H1 (cell line): ENCODE results near the gene RPTOR. TPM values are rescaled to one million over a fixed set of nuclear protein-coding genes. Genes with fewer than 3 reads are reported as not detected.

ENCODE experiments used
- CBX5 ChIP-seq: fragments of 300-800, 300-1000 bp; sonication (generic); IDR thresholded peaks from 2 replicates; pipeline ENCODE4 v1.7.1; 2016; ENCODE audit warnings: antibody characterized with exemption, low read length, low read depth
- CEBPB ChIP-seq: IDR thresholded peaks from 2 replicates; pipeline ENCODE4 v1.6.1; 2012; ENCODE audit warnings: low read depth, low read length
- CHD1 ChIP-seq: IDR thresholded peaks from 2 replicates; pipeline ENCODE4 v1.6.1; 2012; ENCODE audit warnings: low read depth, low read length, improper control_type of control experiment
- CTBP2 ChIP-seq: IDR thresholded peaks from 2 replicates; pipeline ENCODE4 v1.7.0; 2011; ENCODE audit warnings: borderline replicate concordance, mild to moderate bottlenecking, moderate library complexity, mixed read lengths, low read length; ENCODE audit not compliant: insufficient read depth, insufficient read length
- POLR2A ChIP-seq, 2 experiments: IDR thresholded peaks; 1 replicate in 1 of 2; 2 replicates in 1 of 2; pipeline ENCODE4 v1.6.1; 2011; ENCODE audit warnings: low read depth in 2 of 2, low read length in 2 of 2, mild to moderate bottlenecking in 2 of 2; ENCODE audit errors: control extremely low read depth in 1 of 2
- POU5F1 ChIP-seq: IDR thresholded peaks from 2 replicates; pipeline ENCODE4 v1.6.1; 2011; ENCODE audit warnings: low read depth, mild to moderate bottlenecking, low read length, moderate library complexity
- SAP30 ChIP-seq: fragments of 300-600 bp; sonication (generic); IDR thresholded peaks from 2 replicates; pipeline ENCODE4 v1.7.1; 2012; ENCODE audit warnings: low read length, moderate library complexity, mild to moderate bottlenecking, inconsistent platforms; ENCODE audit not compliant: insufficient read depth, insufficient replicate concordance
- SUZ12 ChIP-seq: fragments of 200-600 bp; sonication (generic); IDR thresholded peaks from 2 replicates; pipeline ENCODE4 v1.6.1; 2012; ENCODE audit warnings: mild to moderate bottlenecking, inconsistent platforms, low read length, moderate library complexity, mixed read lengths
- polyA plus RNA-seq, 7 experiments: library from polyadenylated mRNA; depleted of rRNA in 3 of 7; stranded (reverse) in 5 of 7; unstranded in 2 of 7; fragments of >200 nt in 5 of 7; fragments of 200-250 nt in 2 of 7; gene quantifications; 1 replicate in 5 of 7; 2 replicates in 1 of 7; 4 replicates in 1 of 7; pipeline versions ENCODE4 v1.2.1 to v1.2.3, GENCODE V29; 2011 to 2013; ENCODE audit warnings: missing spikeins in 2 of 7, mixed read lengths in 2 of 7
- total RNA-seq: library from RNA; stranded (reverse); fragmentation: NEBNext Ultra II Directional; extraction: Animal tissue kit (Norgen Biotek cat#: 25700); gene quantifications from 2 replicates; pipeline ENCODE4 v1.2.1, GENCODE V29; 2021
- TF ChIP-seq, protein P1 (sequence below): IDR thresholded peaks from 2 replicates; pipeline ENCODE4 v1.6.1; 2011; ENCODE audit warnings: low read length, improper control_type of control experiment
- TF ChIP-seq, protein P2 (sequence below), 3 experiments: IDR thresholded peaks; 1 replicate in 2 of 3; 2 replicates in 1 of 3; pipeline versions ENCODE4 v1.5.1 to v1.6.1; 2011; ENCODE audit warnings: low read length in 3 of 3, mild to moderate bottlenecking in 3 of 3, inconsistent platforms in 2 of 3, low read depth in 1 of 3, moderate library complexity in 1 of 3; ENCODE audit not compliant: insufficient read depth in 1 of 3; ENCODE audit errors: control extremely low read depth in 1 of 3
- TF ChIP-seq, protein P3 (sequence below): IDR thresholded peaks from 2 replicates; pipeline ENCODE4 v1.6.1; 2011; ENCODE audit warnings: low read depth, mild to moderate bottlenecking, low read length; ENCODE audit not compliant: insufficient read depth

RPTOR gene
- total and polyA plus RNA-seq, 2 of the 8 experiments (the other 6 are each of a cell fraction or from before 2014, with no cell fraction given) = 6.9 to 28.7 TPM

DNA sequence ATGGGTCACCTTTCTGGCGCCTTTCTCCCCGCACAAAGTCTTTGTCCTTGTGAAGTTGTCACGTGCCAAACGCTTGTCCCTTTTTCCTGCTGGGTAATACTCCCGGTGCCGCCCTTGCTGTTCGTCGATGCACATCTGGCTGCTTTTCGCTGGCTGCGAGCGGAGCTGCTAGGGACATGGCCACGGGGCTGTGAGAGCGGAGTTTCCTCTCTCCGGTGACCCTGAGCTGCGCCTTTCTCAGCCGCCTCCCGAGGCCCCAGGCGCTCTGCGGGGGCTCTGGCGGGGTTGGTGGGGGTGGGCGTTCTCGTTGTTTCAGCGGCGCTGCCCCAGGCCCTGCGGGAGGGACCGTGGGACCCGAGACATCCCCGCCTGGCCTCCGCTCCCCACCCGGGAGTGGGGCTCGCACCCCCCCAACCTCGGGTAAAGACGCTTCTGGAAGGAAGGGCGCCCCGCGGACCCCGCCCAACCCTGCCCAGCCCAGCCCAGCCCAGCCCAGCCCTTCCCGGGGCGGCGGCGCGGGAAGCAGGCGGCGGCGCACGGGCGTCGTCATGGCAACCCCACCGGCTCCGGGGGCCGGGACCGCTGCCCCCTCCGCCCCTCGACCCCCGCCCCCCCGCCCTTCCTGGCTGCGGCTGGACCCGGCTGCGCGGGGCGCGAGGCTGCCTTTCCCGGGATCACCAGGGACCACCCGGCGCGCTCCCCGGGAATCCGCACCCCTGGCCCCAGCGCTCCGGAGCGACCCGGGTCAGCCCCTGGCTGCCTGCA lies 459.3 kb downstream of the RPTOR start (continued):
- TF ChIP-seq, protein P1, sequence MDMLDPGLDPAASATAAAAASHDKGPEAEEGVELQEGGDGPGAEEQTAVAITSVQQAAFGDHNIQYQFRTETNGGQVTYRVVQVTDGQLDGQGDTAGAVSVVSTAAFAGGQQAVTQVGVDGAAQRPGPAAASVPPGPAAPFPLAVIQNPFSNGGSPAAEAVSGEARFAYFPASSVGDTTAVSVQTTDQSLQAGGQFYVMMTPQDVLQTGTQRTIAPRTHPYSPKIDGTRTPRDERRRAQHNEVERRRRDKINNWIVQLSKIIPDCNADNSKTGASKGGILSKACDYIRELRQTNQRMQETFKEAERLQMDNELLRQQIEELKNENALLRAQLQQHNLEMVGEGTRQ = peak; percentile 48; the same call in 1 of the 2 replicates
- TF ChIP-seq CHD1 (no peak), POU5F1 (no peak), CEBPB (no peak), SUZ12 (no peak; the same call in 1 of the 2 replicates), SAP30 (no peak), POLR2A (IDR thresholded peaks at IDR 0.05; ENCODE audit: control extremely low read depth in 1 of 2, low read depth in 2 of 2, low read length in 2 of 2) (no peak), CTBP2 (no peak), CBX5 (no peak)
- TF ChIP-seq, protein P2, sequence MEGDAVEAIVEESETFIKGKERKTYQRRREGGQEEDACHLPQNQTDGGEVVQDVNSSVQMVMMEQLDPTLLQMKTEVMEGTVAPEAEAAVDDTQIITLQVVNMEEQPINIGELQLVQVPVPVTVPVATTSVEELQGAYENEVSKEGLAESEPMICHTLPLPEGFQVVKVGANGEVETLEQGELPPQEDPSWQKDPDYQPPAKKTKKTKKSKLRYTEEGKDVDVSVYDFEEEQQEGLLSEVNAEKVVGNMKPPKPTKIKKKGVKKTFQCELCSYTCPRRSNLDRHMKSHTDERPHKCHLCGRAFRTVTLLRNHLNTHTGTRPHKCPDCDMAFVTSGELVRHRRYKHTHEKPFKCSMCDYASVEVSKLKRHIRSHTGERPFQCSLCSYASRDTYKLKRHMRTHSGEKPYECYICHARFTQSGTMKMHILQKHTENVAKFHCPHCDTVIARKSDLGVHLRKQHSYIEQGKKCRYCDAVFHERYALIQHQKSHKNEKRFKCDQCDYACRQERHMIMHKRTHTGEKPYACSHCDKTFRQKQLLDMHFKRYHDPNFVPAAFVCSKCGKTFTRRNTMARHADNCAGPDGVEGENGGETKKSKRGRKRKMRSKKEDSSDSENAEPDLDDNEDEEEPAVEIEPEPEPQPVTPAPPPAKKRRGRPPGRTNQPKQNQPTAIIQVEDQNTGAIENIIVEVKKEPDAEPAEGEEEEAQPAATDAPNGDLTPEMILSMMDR (IDR thresholded peaks at IDR 0.05; ENCODE audit: control extremely low read depth in 1 of 3, insufficient read depth in 1 of 3, low read depth in 1 of 3, low read length in 3 of 3) = no peak
- TF ChIP-seq, protein P3, sequence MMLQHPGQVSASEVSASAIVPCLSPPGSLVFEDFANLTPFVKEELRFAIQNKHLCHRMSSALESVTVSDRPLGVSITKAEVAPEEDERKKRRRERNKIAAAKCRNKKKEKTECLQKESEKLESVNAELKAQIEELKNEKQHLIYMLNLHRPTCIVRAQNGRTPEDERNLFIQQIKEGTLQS = no peak
- TF ChIP-seq, all 59 proteins: peak for 3
